Measurements from ENCODE around the gene ADH7. TPM values are rescaled to one million over a fixed set of nuclear protein-coding genes. Genes with fewer than 3 reads are reported as not detected.
"Not testable (repeated sequence)": the region's sequence is repeated elsewhere in the genome, so short reads cannot be mapped to it uniquely, and the experiment has no call there.

The ADH7 gene
- polyA plus RNA-seq, 1 donor = not detected

DNA sequence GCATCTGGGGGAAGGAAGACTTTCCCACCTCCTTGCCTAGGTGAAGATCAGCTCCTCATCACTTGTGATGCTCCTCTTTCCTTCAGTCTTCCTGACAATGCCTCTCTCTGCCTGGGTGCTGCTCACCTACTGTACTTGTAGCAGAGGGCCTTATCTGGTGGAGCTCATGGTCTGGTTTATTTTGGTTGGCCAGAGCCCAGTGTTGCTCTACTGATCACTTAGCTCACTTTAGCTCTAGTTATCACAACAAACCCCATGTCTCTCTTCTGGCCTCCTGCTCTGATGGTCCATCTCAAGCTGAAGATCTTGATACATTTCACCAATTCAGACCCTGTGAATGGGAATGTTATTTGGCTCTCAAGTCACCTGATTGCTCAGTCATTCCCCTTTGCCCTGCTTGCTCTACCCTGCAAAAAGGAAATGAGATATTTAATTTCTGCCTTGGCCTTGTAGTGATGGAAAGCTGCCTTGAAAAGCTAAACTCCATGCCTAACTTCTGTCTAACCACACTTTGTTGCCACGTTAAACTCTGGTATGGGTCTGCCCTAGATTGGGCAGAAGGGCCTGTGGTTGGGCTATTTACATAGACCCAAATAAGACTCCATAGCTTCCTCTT, 52.3 kb downstream of the ADH7 start:
- no peaks in the 10 kb centered on the region for H3K36me3 ChIP-seq (ENCODE audit: control insufficient read depth, insufficient read depth, low read length)
- H3K9me3 ChIP-seq (ENCODE audit: control insufficient read depth, low read depth, low read length) = no peaks in the 10 kb centered on the region
- no peak for DNase-seq
- WGBS (ENCODE audit: insufficient coverage, low lambda C conversion rate) = no CpG with 5 or more reads among the region's 1 CpG
- H3K4me1 ChIP-seq (ENCODE audit: control insufficient read depth, insufficient read depth, low read length) = no peaks in the 10 kb centered on the region
- H3K27me3 ChIP-seq (ENCODE audit: control insufficient read depth, insufficient read depth, low read length) = no peaks in the 10 kb centered on the region
- H3K27ac ChIP-seq (ENCODE audit: low read length) = no peak overlapping the region
- H3K4me3 ChIP-seq (ENCODE audit: low read length) = no peak overlapping the region

GRCh38 chr4:99381588-99382175, 53.5 kb downstream of the ADH7 start:
- H3K36me3 ChIP-seq (ENCODE audit: control insufficient read depth, insufficient read depth, low read length) = no peaks in the 10 kb centered on the region
- no CpG with 5 or more reads among the region's 1 CpG for WGBS (ENCODE audit: insufficient coverage, low lambda C conversion rate)
- DNase-seq = no peak
- no peak overlapping the region for H3K4me3 ChIP-seq (ENCODE audit: low read length)
- no peaks in the 10 kb centered on the region for H3K4me1 ChIP-seq (ENCODE audit: control insufficient read depth, insufficient read depth, low read length)
- no peaks in the 10 kb centered on the region for H3K27me3 ChIP-seq (ENCODE audit: control insufficient read depth, insufficient read depth, low read length)
- H3K9me3 ChIP-seq (ENCODE audit: control insufficient read depth, low read depth, low read length) = no peaks in the 10 kb centered on the region
- H3K27ac ChIP-seq (ENCODE audit: low read length) = no peak overlapping the region

GRCh38 chr4:99379571-99379970, 55.6 kb downstream of the ADH7 start:
- no peak for DNase-seq
- H3K4me1 ChIP-seq (ENCODE audit: control insufficient read depth, insufficient read depth, low read length) = no peaks in the 10 kb centered on the region
- no peak overlapping the region for H3K27ac ChIP-seq (ENCODE audit: low read length)
- H3K4me3 ChIP-seq (ENCODE audit: low read length) = no peak overlapping the region
- no peaks in the 10 kb centered on the region for H3K9me3 ChIP-seq (ENCODE audit: control insufficient read depth, low read depth, low read length)
- H3K36me3 ChIP-seq (ENCODE audit: control insufficient read depth, insufficient read depth, low read length) = no peaks in the 10 kb centered on the region
- H3K27me3 ChIP-seq (ENCODE audit: control insufficient read depth, insufficient read depth, low read length) = no peaks in the 10 kb centered on the region

- no peak for DNase-seq
- WGBS (ENCODE audit: insufficient coverage, low lambda C conversion rate) = 90% methylated on average over 2 of the region's 3 CpGs
- H3K27me3 ChIP-seq (ENCODE audit: control insufficient read depth, insufficient read depth, low read length) = no peaks in the 10 kb centered on the region
- no peak overlapping the region for H3K27ac ChIP-seq (ENCODE audit: low read length)
- no peak overlapping the region for H3K4me3 ChIP-seq (ENCODE audit: low read length)
- H3K9me3 ChIP-seq (ENCODE audit: control insufficient read depth, low read depth, low read length) = no peaks in the 10 kb centered on the region
- no peaks in the 10 kb centered on the region for H3K4me1 ChIP-seq (ENCODE audit: control insufficient read depth, insufficient read depth, low read length)
- no peaks in the 10 kb centered on the region for H3K36me3 ChIP-seq (ENCODE audit: control insufficient read depth, insufficient read depth, low read length)
These were observed 56.3 kb downstream of the ADH7 start for GRCh38 chr4:99378876-99379275.

GRCh38 chr4:99377341-99377740, 57.8 kb downstream of the ADH7 start:
- DNase-seq; H3K9me3 ChIP-seq (ENCODE audit: control insufficient read depth, low read depth, low read length); H3K27ac ChIP-seq (ENCODE audit: low read length); H3K4me1 ChIP-seq (ENCODE audit: control insufficient read depth, insufficient read depth, low read length); H3K4me3 ChIP-seq (ENCODE audit: low read length); H3K36me3 ChIP-seq (ENCODE audit: control insufficient read depth, insufficient read depth, low read length); H3K27me3 ChIP-seq (ENCODE audit: control insufficient read depth, insufficient read depth, low read length): not testable (repeated sequence)
- WGBS (ENCODE audit: insufficient coverage, low lambda C conversion rate) = no CpG with 5 or more reads among the region's 6 CpGs

GRCh38 chr4:99372464-99372863, 62.7 kb downstream of the ADH7 start:
- not testable (repeated sequence) for H3K27ac ChIP-seq (ENCODE audit: low read length); H3K36me3 ChIP-seq (ENCODE audit: control insufficient read depth, insufficient read depth, low read length); H3K27me3 ChIP-seq (ENCODE audit: control insufficient read depth, insufficient read depth, low read length); DNase-seq; H3K4me1 ChIP-seq (ENCODE audit: control insufficient read depth, insufficient read depth, low read length); H3K9me3 ChIP-seq (ENCODE audit: control insufficient read depth, low read depth, low read length); H3K4me3 ChIP-seq (ENCODE audit: low read length)
- WGBS (ENCODE audit: insufficient coverage, low lambda C conversion rate) = 80% methylated on average over 1 of the region's 2 CpGs

DNA sequence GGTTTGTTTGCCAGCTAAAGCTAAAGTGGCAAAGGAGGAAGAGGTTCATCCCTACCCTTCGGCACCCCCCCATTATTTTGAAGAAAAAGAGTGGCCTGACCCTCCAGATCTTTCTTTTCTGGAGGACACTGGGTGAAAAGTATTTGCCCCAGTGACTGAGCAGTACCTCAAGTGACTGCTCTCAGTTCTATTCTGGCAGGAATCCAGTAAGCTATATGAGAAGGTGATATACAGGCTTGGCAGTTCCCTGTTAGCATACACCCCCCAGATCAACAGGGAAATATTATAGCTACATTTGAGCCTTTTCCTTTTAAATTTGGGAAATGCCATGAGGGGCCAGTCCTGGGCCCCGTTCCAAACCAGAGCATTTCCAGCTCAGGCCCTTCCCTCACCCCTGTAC, 67.3 kb downstream of the ADH7 start:
- not testable (repeated sequence) for H3K4me3 ChIP-seq (ENCODE audit: low read length); H3K4me1 ChIP-seq (ENCODE audit: control insufficient read depth, insufficient read depth, low read length); H3K9me3 ChIP-seq (ENCODE audit: control insufficient read depth, low read depth, low read length); H3K36me3 ChIP-seq (ENCODE audit: control insufficient read depth, insufficient read depth, low read length); H3K27me3 ChIP-seq (ENCODE audit: control insufficient read depth, insufficient read depth, low read length); H3K27ac ChIP-seq (ENCODE audit: low read length); DNase-seq
- whole genome bisulfite sequencing (ENCODE audit: insufficient coverage, low lambda C conversion rate) = no CpG with 5 or more reads among the region's 2 CpGs

GRCh38 chr4:99366491-99366890, 68.7 kb downstream of the ADH7 start:
- Histone ChIP-seq H3K4me1 (ENCODE audit: control insufficient read depth, insufficient read depth, low read length) (no peaks in the 10 kb centered on the region), H3K27me3 (ENCODE audit: control insufficient read depth, insufficient read depth, low read length) (no peaks in the 10 kb centered on the region), H3K4me3 (ENCODE audit: low read length) (no peak overlapping the region), H3K27ac (ENCODE audit: low read length) (no peak overlapping the region), H3K9me3 (ENCODE audit: control insufficient read depth, low read depth, low read length) (peaks cover 4% of the 10 kb centered on the region), H3K36me3 (ENCODE audit: control insufficient read depth, insufficient read depth, low read length) (no peaks in the 10 kb centered on the region)
- no CpG with 5 or more reads among the region's 1 CpG for WGBS (ENCODE audit: insufficient coverage, low lambda C conversion rate)
- DNase-seq = no peak

GRCh38 chr4:99362768-99363167, 72.4 kb downstream of the ADH7 start:
- Histone ChIP-seq H3K4me3 (ENCODE audit: low read length) (no peak overlapping the region), H3K4me1 (ENCODE audit: control insufficient read depth, insufficient read depth, low read length) (no peaks in the 10 kb centered on the region), H3K9me3 (ENCODE audit: control insufficient read depth, low read depth, low read length) (peaks cover 12% of the 10 kb centered on the region), H3K27ac (ENCODE audit: low read length) (no peak overlapping the region), H3K36me3 (ENCODE audit: control insufficient read depth, insufficient read depth, low read length) (no peaks in the 10 kb centered on the region), H3K27me3 (ENCODE audit: control insufficient read depth, insufficient read depth, low read length) (no peaks in the 10 kb centered on the region)
- DNase-seq = no peak
